ENCODE results near the gene KLHL25. TPM values are rescaled to one million over a fixed set of nuclear protein-coding genes. Genes with fewer than 3 reads are reported as not detected.

Gene KLHL25
- total RNA-seq, 1 donor from 2014 or later, result 3.8 TPM

GRCh38 chr15:85780225-85780985, 14.3 kb downstream of the KLHL25 start:
- ATAC-seq, result no peak
- DNase-seq, result no peak
- intact Hi-C loops (cut with micrococcal nuclease), result no loop called here

GRCh38 chr15:85779249-85779648, 15.5 kb downstream of the KLHL25 start:
- intact Hi-C loops (cut with micrococcal nuclease), result no loop called here
- DNase-seq (no peak), ATAC-seq (no peak)

GRCh38 chr15:85778107-85778776, 16.5 kb downstream of the KLHL25 start:
- no peak for DNase-seq
- ATAC-seq, result peak; percentile 93
- intact Hi-C loops (cut with micrococcal nuclease), result no loop called here

DNA sequence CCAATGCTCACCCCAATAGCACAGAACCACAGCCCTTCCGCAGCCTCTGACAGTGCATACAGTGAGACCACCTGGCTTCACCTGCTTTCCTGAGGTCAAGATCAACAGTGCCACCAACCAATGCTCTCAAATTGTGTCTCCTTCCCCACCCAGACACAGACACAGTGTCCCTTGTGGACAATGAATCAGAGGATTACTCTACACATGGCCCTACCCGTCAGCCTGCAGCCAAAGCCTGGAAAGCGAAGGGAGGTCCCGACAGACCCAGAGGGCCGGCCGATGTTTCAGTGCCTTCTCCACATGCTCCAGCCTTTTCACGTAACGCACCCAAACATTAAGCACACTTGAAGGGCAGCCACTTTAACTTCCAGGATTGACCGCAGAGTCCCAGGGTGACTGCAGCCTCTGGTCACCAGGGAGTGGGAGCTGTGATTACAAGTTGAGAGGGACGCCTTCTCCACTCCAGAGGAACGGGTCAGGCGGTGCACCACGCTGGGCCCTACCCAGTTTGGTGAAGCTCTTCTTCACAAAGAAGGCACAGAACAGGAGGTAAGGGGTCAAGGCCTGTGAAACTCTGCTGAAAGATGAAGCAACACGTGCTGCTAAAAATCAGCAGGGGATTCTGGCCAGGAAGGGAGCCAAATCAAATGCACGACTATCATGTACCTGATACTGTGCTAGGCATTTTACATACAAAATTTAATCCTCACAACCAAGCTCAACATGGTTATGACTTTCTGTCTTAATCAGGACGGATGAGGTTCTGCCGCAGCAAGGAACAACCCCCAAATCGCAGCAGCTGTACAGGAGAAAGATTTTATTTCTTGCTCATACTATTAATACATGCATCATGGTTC, 17.2 kb downstream of the KLHL25 start:
- ATAC-seq (peak; percentile 3), DNase-seq (no peak)
- intact Hi-C loops (cut with micrococcal nuclease), result no loop called here

DNA sequence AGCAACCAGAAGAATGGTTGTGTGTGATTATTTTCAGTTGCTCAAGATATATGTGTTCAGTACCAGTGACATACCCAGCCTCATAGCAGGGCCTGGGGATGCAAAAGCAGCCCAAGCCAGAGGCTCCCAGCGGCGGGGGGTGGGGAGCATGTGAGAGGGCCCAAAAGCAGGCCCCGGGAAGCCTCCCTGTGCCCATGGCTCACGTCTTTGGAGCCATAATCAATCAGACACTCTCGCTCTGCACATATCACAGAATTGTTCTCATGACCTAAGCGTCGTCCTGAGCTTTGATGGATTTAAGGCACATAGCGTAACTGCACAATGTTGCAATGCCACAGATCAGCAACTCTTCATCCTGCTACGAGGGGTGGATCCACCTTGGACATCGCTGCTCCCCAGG, 20.8 kb downstream of the KLHL25 start:
- DNase-seq, result no peak
- intact Hi-C loops (cut with micrococcal nuclease), result no loop called here
- no peak for ATAC-seq

- ATAC-seq, result no peak
- intact Hi-C loops (cut with micrococcal nuclease), result no loop called here
- DNase-seq, result no peak
Measured at GRCh38 chr15:85773249-85773648, 21.5 kb downstream of the KLHL25 start.

DNA sequence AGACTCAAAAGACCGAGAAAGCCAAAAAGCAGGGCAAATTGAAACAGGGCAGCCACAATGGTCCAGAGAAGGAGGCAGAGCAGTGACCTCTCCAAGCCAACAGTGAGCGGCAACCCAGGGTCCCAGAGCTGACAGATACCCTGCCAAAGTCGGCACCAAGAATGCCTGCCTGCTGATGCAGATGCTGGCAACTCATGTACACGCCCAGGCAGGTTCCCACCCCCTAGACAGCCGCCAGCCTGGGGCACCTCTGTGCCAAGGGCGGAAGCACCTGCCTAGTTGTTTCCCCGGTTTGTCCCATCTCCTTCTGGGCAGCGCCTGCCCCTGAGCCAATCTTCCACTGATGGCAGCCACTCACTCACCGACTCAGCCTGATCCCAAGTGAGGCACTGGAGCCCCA, 22.1 kb downstream of the KLHL25 start:
- ATAC-seq, result peak; percentile 67
- DNase-seq, result peak; percentile 61
- intact Hi-C loops (cut with micrococcal nuclease), result no loop called here

DNA sequence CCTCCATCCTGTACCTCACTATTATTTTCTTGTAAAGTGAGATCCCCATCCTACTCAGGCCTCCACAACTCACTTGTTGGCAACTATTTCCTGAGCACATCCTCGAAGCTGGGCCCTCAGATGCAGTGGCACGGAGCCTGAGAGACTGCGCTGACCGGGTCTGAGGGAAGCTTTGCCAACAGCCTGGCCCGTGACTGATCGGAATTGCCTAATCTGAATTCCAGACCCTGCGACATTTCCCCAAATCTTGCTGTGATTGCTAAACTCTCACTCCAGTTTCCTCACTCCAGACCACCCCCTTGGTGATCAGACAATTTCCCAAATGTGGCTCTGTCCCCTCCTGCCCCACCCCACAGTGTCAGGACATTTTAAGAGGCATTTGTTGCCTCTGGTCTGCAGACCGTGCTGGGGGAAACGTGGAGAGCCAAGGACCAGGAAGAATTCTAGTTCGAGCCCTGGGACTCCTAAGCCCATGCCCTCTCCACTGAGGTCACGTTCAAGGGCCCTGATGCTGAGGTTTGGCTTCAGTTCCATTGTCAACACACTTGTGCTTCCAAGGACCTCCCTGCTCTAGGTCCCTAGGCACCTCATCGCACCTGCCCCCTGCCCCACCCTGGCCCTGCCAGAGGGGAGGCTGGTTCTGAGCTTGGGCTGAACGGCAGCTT, 22.8 kb downstream of the KLHL25 start:
- DNase-seq (peak; percentile 75), ATAC-seq (peak; percentile 67)
- intact Hi-C loops (cut with micrococcal nuclease), result no loop called here

GRCh38 chr15:85771271-85771670, 23.5 kb downstream of the KLHL25 start:
- intact Hi-C loops (cut with micrococcal nuclease), result no loop called here
- ATAC-seq (no peak), DNase-seq (no peak)

- intact Hi-C loops (cut with micrococcal nuclease), result no loop called here
- ATAC-seq (no peak), DNase-seq (no peak)
Measured at GRCh38 chr15:85770096-85771041, 24.4 kb downstream of the KLHL25 start.

- no peak for ATAC-seq
- no peak for DNase-seq
- intact Hi-C loops (cut with micrococcal nuclease), result no loop called here
Measured at GRCh38 chr15:85769182-85769900, 25.4 kb downstream of the KLHL25 start.

DNA sequence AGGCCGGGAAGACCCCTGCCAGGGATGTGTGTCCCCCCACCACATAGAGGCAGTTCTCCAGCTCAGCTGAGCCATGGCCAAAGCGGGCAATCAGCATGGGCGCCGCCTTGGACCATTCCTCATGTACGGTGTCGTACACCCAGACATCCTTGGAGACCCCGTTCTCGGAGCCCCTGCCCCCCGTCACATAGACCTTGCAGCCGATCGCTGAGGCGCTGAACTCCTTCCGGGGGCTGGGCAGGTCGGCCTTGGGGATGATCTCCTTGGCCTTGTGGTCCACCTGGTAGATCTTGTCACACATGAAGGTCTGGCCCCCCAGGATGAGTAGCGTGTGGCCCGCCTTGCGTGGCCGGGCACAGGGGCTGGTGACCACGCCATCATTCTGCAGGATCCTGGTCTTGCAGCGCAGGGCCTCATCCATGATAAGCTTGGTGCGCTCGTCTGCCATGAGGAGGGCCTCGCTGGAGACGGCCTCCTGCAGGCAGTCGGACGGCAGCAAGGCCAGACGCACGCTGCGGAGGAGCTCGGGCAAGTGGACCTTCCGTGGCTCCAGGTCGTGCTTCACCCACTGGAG, 26.0 kb downstream of the KLHL25 start:
- intact Hi-C loops (cut with micrococcal nuclease), result no loop called here
- DNase-seq, result no peak
- no peak for ATAC-seq

DNA sequence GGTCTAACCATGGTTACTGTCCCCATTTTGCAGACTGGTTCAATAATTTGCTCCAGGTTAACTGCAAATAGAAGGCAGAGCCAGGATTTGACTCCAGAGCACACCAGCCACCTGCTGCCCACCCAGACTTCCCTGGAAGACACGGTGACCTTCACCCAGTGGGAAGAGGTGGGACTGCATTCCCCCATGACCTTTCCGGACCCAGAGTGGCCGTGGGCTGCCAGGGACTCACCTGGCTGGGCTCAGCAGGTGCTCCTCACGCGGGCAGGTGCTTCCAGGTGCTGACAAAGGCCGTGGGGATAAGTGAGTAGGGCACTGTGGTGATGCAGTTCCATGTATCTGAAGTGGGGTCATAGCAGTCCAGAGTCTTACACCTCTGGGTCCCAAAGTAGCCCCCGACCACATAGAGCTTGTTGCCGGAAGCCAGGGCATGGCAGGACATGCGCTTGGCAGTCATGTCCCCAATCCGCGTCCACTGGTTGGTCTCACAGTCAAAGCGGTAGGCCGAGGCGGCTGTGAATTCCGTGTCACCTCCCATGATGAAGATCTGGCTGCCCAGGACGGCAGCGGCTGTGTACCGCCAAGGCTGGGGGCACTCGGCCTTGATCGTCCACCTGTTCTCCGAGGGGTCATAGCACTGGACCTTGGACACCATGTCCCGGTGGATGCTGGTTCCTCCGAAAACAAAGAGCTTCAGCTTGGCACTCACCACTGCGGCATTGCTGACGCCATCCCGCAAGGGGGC, 26.8 kb downstream of the KLHL25 start:
- no peak for ATAC-seq
- no peak for DNase-seq
- intact Hi-C loops (cut with micrococcal nuclease), result no loop called here

DNA sequence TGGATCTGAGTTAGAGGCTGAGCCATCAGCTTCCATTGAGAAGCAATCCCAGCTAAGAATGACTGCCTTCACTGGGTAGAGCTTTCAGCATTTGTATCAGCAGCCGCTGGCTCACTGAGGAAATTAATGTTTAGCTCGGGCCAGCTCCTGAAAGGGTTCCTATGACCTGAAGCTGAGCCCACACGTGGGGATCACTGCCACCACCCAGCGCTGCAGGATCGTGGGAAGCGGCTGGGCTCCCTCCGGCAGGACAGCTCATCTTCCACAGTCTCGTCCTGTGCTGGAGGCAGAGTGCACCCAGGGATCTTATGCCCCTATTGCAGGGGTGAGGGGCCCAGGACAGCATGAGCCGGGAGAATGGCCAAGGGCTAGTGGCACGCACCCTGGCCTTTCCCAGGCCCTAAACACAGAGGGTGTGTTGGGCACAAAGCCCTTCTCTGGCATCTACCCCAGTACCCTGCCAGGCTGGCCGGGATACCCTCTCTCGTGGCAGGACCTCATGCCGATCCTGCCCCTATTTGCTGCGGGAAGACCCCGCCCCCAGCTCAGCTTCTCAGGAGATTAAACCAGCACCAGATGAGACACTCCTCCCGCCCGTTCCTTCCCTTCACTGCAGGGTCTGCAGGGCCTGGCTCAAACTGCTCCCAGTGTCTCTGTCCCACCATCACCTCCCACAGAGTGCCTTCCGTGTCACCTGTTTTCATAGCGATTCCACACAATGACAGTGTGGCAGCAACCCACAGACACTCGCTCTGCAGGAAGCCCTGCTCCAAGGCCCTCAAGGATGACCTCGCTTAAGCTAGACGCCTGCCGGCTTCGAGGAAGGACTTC, 28.5 kb downstream of the KLHL25 start:
- ATAC-seq (no peak), DNase-seq (no peak)
- intact Hi-C loops (cut with micrococcal nuclease), result no loop called here

- DNase-seq, result no peak
- intact Hi-C loops (cut with micrococcal nuclease), result no loop called here
- peak; percentile 15 for ATAC-seq
Measured at GRCh38 chr15:85764649-85765277, 30.0 kb downstream of the KLHL25 start.

All from left ventricle myocardium superior (tissue), 1 donor.